Lung (tissue), 12 donors: Measurements from ENCODE around the gene ITK. TPM values are rescaled to one million over a fixed set of nuclear protein-coding genes. Genes with fewer than 3 reads are reported as not detected.

Experiments used
- ATAC-seq: fragments of 200-7000 bp; cut with Tn5 transposase; one replicate; pipeline ENCODE4 v1.9.1; 2020; ENCODE audit warnings: moderate number of reproducible peaks; ENCODE audit not compliant: insufficient read depth, low FRiP score
- DNase-seq, 3 donors: peaks; one replicate each; pipeline ENCODE4 v3.0.0-alpha.2; 2013 to 2017
- H3K27ac ChIP-seq, 2 donors: one replicate each; pipeline ENCODE4 v1.5.1; 2013; ENCODE audit warnings: mild to moderate bottlenecking in 2 of 2, moderate library complexity in 2 of 2, control low read depth in 1 of 2, inconsistent platforms in 1 of 2, low read depth in 1 of 2, low read length in 1 of 2
- H3K27me3 ChIP-seq, 3 donors: one replicate each; pipeline ENCODE4 v1.5.1; 2013; ENCODE audit warnings: low read length in 2 of 3; ENCODE audit not compliant: control insufficient read depth in 3 of 3, insufficient read depth in 3 of 3
- H3K36me3 ChIP-seq, 4 donors: one replicate each; pipeline ENCODE4 v1.5.1; 2013; ENCODE audit warnings: low read length in 4 of 4, mild to moderate bottlenecking in 1 of 4, moderate library complexity in 1 of 4; ENCODE audit not compliant: control insufficient read depth in 4 of 4, insufficient read depth in 4 of 4
- H3K4me1 ChIP-seq, 5 donors: one replicate each; pipeline ENCODE4 v1.5.1; 2013; ENCODE audit warnings: low read length in 5 of 5, mild to moderate bottlenecking in 2 of 5, moderate library complexity in 1 of 5; ENCODE audit not compliant: control insufficient read depth in 5 of 5, insufficient read depth in 5 of 5
- H3K4me3 ChIP-seq: one replicate; pipeline ENCODE4 v1.5.1; 2013; ENCODE audit warnings: mild to moderate bottlenecking, control low read depth, moderate library complexity
- H3K9ac ChIP-seq, 2 donors: one replicate each; pipeline ENCODE4 v1.5.1; 2013; ENCODE audit warnings: low read length in 2 of 2, control low read depth in 1 of 2; ENCODE audit not compliant: insufficient read depth in 1 of 2
- H3K9me3 ChIP-seq, 4 donors: one replicate each; pipeline ENCODE4 v1.5.1; 2013; ENCODE audit warnings: low read length in 3 of 4, mild to moderate bottlenecking in 1 of 4, moderate library complexity in 1 of 4; ENCODE audit not compliant: control insufficient read depth in 4 of 4, insufficient read depth in 3 of 4
- WGBS, 2 donors: extraction: QIAGEN DNeasy Blood & Tissue Kit; methylation state at CpG; one replicate each; pipeline ENCODE4 v1.1.7; 2013; 5-methylcytosine and 5-hydroxymethylcytosine counted together
- polyA plus RNA-seq, 2 donors: library from polyadenylated mRNA; stranded (reverse); fragments of 200-250 nt; gene quantifications; one replicate each; pipeline ENCODE4 v1.2.1, GENCODE V29; 2013
- total RNA-seq, 2 donors: library from RNA; depleted of rRNA in 1 of 2; stranded (reverse); fragments of >200 nt in 1 of 2; gene quantifications; one replicate each; pipeline ENCODE4 v1.2.1, GENCODE V29; 2014 to 2021
- TF ChIP-seq, protein P1 (sequence below): IDR thresholded peaks from 2 replicates; pipeline ENCODE4 v1.5.1; 2012; ENCODE audit warnings: mild to moderate bottlenecking; ENCODE audit errors: control extremely low read depth, extremely low read depth
- donor health status: control.
- donor health status: control.
- donor health status: Bipolar disorder and iron deficiency.
- donor health status: healthy.
- donor health status: DM: yes; HTN: yes; CAD: no.

Gene ITK
- total and polyA plus RNA-seq, 4 donors, result 0.91 to 3.4 (median 2.8) TPM

DNA sequence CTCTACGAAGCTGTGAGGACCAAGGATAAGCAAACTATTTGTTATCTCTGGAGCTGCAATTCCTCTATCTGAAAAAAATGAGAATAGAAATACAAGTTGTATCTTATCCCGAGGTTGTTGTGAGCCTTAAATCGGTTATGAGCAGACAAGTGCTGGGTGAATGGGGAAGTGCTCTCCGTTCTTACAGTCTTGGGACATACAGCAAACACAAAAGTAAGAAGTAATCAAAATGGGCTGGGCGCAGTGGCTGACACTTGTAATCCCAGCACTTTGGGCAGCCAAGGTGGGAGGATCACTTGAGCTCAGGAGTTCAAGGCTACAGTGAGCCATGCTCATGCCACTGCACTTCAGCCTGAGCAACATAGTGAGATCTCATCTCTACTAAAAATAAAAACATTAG, 31.7 kb downstream of the ITK start:
- no peak for DNase-seq

DNA sequence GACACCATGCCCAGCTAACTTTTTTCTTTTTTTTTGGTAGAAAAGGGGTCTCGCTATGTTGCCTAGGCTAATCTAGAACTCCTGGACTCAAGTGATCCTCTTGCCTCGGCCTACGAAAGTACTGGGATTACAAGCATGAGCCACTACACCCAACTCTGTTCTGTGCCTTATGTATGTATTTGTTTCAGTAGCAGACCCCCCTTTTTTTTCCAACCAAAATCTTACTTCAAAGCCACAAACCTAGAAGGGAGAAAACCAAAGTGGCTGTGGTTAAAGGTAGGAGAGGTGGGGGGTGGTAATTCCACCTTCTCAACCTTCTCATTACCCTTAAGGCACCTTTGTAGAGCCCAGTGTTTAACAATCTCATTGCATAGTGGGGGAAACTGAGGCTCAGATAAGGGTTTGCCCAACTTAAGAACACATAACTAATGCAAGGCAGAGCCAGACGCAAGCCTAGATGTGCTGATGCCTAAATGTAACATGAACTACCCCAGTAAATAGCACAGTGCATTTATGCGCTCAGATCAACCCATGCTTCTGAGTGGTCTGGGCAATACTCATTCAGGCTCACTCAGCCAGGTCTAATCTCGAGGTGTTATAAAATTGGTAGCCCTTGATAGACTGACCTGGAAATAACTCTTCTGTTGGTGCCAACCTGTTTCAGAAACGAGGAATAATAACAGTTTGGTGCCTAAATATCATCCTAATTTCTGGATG, 33.0 kb downstream of the ITK start:
- TF ChIP-seq, protein P1, sequence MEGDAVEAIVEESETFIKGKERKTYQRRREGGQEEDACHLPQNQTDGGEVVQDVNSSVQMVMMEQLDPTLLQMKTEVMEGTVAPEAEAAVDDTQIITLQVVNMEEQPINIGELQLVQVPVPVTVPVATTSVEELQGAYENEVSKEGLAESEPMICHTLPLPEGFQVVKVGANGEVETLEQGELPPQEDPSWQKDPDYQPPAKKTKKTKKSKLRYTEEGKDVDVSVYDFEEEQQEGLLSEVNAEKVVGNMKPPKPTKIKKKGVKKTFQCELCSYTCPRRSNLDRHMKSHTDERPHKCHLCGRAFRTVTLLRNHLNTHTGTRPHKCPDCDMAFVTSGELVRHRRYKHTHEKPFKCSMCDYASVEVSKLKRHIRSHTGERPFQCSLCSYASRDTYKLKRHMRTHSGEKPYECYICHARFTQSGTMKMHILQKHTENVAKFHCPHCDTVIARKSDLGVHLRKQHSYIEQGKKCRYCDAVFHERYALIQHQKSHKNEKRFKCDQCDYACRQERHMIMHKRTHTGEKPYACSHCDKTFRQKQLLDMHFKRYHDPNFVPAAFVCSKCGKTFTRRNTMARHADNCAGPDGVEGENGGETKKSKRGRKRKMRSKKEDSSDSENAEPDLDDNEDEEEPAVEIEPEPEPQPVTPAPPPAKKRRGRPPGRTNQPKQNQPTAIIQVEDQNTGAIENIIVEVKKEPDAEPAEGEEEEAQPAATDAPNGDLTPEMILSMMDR, result no peak
- Histone ChIP-seq H3K4me1 (no peaks in the 10 kb centered on the region), H3K4me3 (no peak overlapping the region), H3K27ac (no peak overlapping the region), H3K9me3 (no peaks in the 10 kb centered on the region), H3K27me3 (no peaks in the 10 kb centered on the region), H3K36me3 (no peaks in the 10 kb centered on the region), H3K9ac (no peak overlapping the region)
- 85 to 89% methylated on average over 7 of the region's 7 CpGs for WGBS, 2 donors
- ATAC-seq, result no peak
- DNase-seq, result no peak

More for the DNA sequence above, 31.7 kb downstream of the ITK start:
- H3K4me1 ChIP-seq, result no peaks in the 10 kb centered on the region
- no peaks in the 10 kb centered on the region for H3K36me3 ChIP-seq
- ATAC-seq, result no peak
- no peak overlapping the region for H3K9ac ChIP-seq
- no peaks in the 10 kb centered on the region for H3K27me3 ChIP-seq
- H3K4me3 ChIP-seq, result no peak overlapping the region
- no peaks in the 10 kb centered on the region for H3K9me3 ChIP-seq
- TF ChIP-seq, protein P1, result no peak
- no peak overlapping the region for H3K27ac ChIP-seq
- WGBS, 2 donors, result 73 to 78% methylated on average over 5 of the region's 5 CpGs

DNA sequence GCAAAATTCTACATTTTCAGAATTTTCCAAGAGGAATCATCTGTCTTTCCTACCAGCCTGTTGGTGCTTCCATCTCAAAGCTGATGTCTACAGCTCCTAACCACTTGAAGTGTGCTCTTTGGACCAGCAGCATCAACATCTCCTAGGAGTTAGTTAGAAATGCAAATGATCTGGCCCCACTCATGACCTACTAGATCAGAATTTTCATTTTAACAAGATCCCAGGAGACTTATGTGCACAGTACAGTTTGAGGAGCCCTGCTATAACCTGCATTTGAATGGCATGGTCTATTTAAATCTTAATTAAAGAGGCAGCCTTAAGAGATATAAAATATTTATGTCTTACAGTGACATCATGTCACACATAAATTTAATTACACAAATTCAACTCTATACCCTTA, 33.8 kb downstream of the ITK start:
- H3K4me3 ChIP-seq, result no peak overlapping the region
- no peaks in the 10 kb centered on the region for H3K9me3 ChIP-seq
- TF ChIP-seq, protein P1, result no peak
- H3K9ac ChIP-seq, result no peak overlapping the region
- no peak for DNase-seq
- no peaks in the 10 kb centered on the region for H3K4me1 ChIP-seq
- H3K27ac ChIP-seq, result no peak overlapping the region
- H3K27me3 ChIP-seq, result no peaks in the 10 kb centered on the region
- no peaks in the 10 kb centered on the region for H3K36me3 ChIP-seq
- ATAC-seq, result no peak
